Muscle of arm (tissue), 12 donors: ENCODE results near the gene MEI4. TPM values are rescaled to one million over a fixed set of nuclear protein-coding genes. Genes with fewer than 3 reads are reported as not detected.

Source experiments
- DNase-seq: peaks from one replicate; pipeline ENCODE4 v3.0.0-alpha.2; 2013
- polyA plus RNA-seq, 12 donors: library from polyadenylated mRNA; unstranded; fragments of 120-200 nt; gene quantifications; one replicate each; pipeline ENCODE4 v1.2.1, GENCODE V29; 2013; ENCODE audit not compliant: insufficient read length in 12 of 12

MEI4 gene
- polyA plus RNA-seq, 12 donors, result 0.03 to 0.50 (median 0.07) TPM; not detected in 3

- DNase-seq, result no peak
These were observed 312.6 kb downstream of the MEI4 start for GRCh38 chr6:77965449-77965848.

GRCh38 chr6:77972334-77972733 is 319.5 kb downstream of the MEI4 start:
- DNase-seq, result no peak

Other genes with a start within 250 kb of the MEI4 start
- under 1 TPM in 5 of 12 donors, not detected in 7; 0.05 to 0.43 (median 0.13) TPM for gene HTR1B, start 189.5 kb upstream of the MEI4 start, polyA plus RNA-seq